ENCODE data around the gene RNF17. TPM values are rescaled to one million over a fixed set of nuclear protein-coding genes. Genes with fewer than 3 reads are reported as not detected.

Gene RNF17
- total and polyA plus RNA-seq, 2 donors (not counting 1 experiment from before 2014, with no cell fraction given), result not detected

- no peak overlapping the region for H3K9ac ChIP-seq (ENCODE audit: insufficient read depth, low read length)
- no peaks in the 10 kb centered on the region for H3K36me3 ChIP-seq (ENCODE audit: control insufficient read depth, insufficient read depth, low read length)
- no peaks in the 10 kb centered on the region for H4K20me1 ChIP-seq (ENCODE audit: control insufficient read depth, extremely low read depth, insufficient read depth, low read length)
- no peak overlapping the region for H3K27ac ChIP-seq (ENCODE audit: insufficient read depth, low read length)
- H2AFZ ChIP-seq (ENCODE audit: low read length), result no peak overlapping the region
- no peaks in the 10 kb centered on the region for H3K9me3 ChIP-seq (ENCODE audit: control insufficient read depth, insufficient read depth, low read depth, low read length)
- H3K4me2 ChIP-seq (ENCODE audit: extremely low read depth, insufficient read depth, low read length), result no peak overlapping the region
- no peaks in the 10 kb centered on the region for H3K4me1 ChIP-seq (ENCODE audit: control insufficient read depth, extremely low read depth, insufficient read depth, low read length)
- H3K79me2 ChIP-seq (ENCODE audit: control insufficient read depth, insufficient read depth, low read length), result no peaks in the 10 kb centered on the region
- no peak overlapping the region for H3K4me3 ChIP-seq (replicated peaks in 1 of 4; ENCODE audit: control extremely low read depth in 1 of 4, insufficient read depth in 1 of 4, low read depth in 3 of 4, low read length in 4 of 4)
- H3K27me3 ChIP-seq (ENCODE audit: control insufficient read depth, insufficient read depth, low read length), result peaks cover 10% of the 10 kb centered on the region
- TF ChIP-seq, protein P1, sequence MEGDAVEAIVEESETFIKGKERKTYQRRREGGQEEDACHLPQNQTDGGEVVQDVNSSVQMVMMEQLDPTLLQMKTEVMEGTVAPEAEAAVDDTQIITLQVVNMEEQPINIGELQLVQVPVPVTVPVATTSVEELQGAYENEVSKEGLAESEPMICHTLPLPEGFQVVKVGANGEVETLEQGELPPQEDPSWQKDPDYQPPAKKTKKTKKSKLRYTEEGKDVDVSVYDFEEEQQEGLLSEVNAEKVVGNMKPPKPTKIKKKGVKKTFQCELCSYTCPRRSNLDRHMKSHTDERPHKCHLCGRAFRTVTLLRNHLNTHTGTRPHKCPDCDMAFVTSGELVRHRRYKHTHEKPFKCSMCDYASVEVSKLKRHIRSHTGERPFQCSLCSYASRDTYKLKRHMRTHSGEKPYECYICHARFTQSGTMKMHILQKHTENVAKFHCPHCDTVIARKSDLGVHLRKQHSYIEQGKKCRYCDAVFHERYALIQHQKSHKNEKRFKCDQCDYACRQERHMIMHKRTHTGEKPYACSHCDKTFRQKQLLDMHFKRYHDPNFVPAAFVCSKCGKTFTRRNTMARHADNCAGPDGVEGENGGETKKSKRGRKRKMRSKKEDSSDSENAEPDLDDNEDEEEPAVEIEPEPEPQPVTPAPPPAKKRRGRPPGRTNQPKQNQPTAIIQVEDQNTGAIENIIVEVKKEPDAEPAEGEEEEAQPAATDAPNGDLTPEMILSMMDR (conservative IDR thresholded peaks at IDR 0.05 in 1 of 2, IDR thresholded peaks at IDR 0.05 in 1 of 2; ENCODE audit: low read depth in 1 of 2, low read length in 2 of 2), result no peak
- no peak for TF ChIP-seq EZH2 (IDR thresholded peaks at IDR 0.05; ENCODE audit: low read length, missing control alignments)
- peak in 1 of 2 donors; percentile 1 for DNase-seq (ENCODE audit: low read depth in 2 of 2)
Measured at GRCh38 chr13:24745861-24746617, 17.9 kb upstream of the RNF17 start.

GRCh38 chr13:24746618-24747247 is 17.2 kb upstream of the RNF17 start:
- H3K9ac ChIP-seq (ENCODE audit: insufficient read depth, low read length), result no peak overlapping the region
- DNase-seq (ENCODE audit: low read depth in 2 of 2), result peak in 1 of 2 donors; percentile 12
- H3K4me2 ChIP-seq (ENCODE audit: extremely low read depth, insufficient read depth, low read length), result no peak overlapping the region
- no peak overlapping the region for H3K27ac ChIP-seq (ENCODE audit: insufficient read depth, low read length)
- no peaks in the 10 kb centered on the region for H3K79me2 ChIP-seq (ENCODE audit: control insufficient read depth, insufficient read depth, low read length)
- no peaks in the 10 kb centered on the region for H3K9me3 ChIP-seq (ENCODE audit: control insufficient read depth, insufficient read depth, low read depth, low read length)
- TF ChIP-seq EZH2 (IDR thresholded peaks at IDR 0.05; ENCODE audit: low read length, missing control alignments), result peak; percentile 46
- TF ChIP-seq, protein P1 (conservative IDR thresholded peaks at IDR 0.05 in 1 of 2, IDR thresholded peaks at IDR 0.05 in 1 of 2; ENCODE audit: low read depth in 1 of 2, low read length in 2 of 2), result no peak
- H3K27me3 ChIP-seq (ENCODE audit: control insufficient read depth, insufficient read depth, low read length), result peaks cover 10% of the 10 kb centered on the region
- H2AFZ ChIP-seq (ENCODE audit: low read length), result no peak overlapping the region
- H3K36me3 ChIP-seq (ENCODE audit: control insufficient read depth, insufficient read depth, low read length), result no peaks in the 10 kb centered on the region
- no peaks in the 10 kb centered on the region for H3K4me1 ChIP-seq (ENCODE audit: control insufficient read depth, extremely low read depth, insufficient read depth, low read length)
- no peak overlapping the region for H3K4me3 ChIP-seq (replicated peaks in 1 of 4; ENCODE audit: control extremely low read depth in 1 of 4, insufficient read depth in 1 of 4, low read depth in 3 of 4, low read length in 4 of 4)
- H4K20me1 ChIP-seq (ENCODE audit: control insufficient read depth, extremely low read depth, insufficient read depth, low read length), result no peaks in the 10 kb centered on the region

GRCh38 chr13:24747248-24748060 is 16.5 kb upstream of the RNF17 start:
- H3K27ac ChIP-seq (ENCODE audit: insufficient read depth, low read length), result no peak overlapping the region
- H3K27me3 ChIP-seq (ENCODE audit: control insufficient read depth, insufficient read depth, low read length), result peaks cover 10% of the 10 kb centered on the region
- H3K36me3 ChIP-seq (ENCODE audit: control insufficient read depth, insufficient read depth, low read length), result no peaks in the 10 kb centered on the region
- no peak overlapping the region for H3K9ac ChIP-seq (ENCODE audit: insufficient read depth, low read length)
- TF ChIP-seq, protein P1 (conservative IDR thresholded peaks at IDR 0.05 in 1 of 2, IDR thresholded peaks at IDR 0.05 in 1 of 2; ENCODE audit: low read depth in 1 of 2, low read length in 2 of 2), result no peak
- peak; percentile 17 for TF ChIP-seq EZH2 (IDR thresholded peaks at IDR 0.05; ENCODE audit: low read length, missing control alignments)
- H3K79me2 ChIP-seq (ENCODE audit: control insufficient read depth, insufficient read depth, low read length), result no peaks in the 10 kb centered on the region
- peak overlapping the region; percentile 40 for H3K4me2 ChIP-seq (ENCODE audit: extremely low read depth, insufficient read depth, low read length)
- H4K20me1 ChIP-seq (ENCODE audit: control insufficient read depth, extremely low read depth, insufficient read depth, low read length), result no peaks in the 10 kb centered on the region
- peak; percentile 15 to 22 for DNase-seq (ENCODE audit: low read depth in 2 of 2)
- no peaks in the 10 kb centered on the region for H3K9me3 ChIP-seq (ENCODE audit: control insufficient read depth, insufficient read depth, low read depth, low read length)
- H2AFZ ChIP-seq (ENCODE audit: low read length), result no peak overlapping the region
- H3K4me1 ChIP-seq (ENCODE audit: control insufficient read depth, extremely low read depth, insufficient read depth, low read length), result no peaks in the 10 kb centered on the region
- H3K4me3 ChIP-seq (replicated peaks in 1 of 4; ENCODE audit: control extremely low read depth in 1 of 4, insufficient read depth in 1 of 4, low read depth in 3 of 4, low read length in 4 of 4), result peak overlapping the region in 2 of 4 experiments; percentile 11 to 35
